Muscle layer of colon (tissue), 2 donors: Measurements from ENCODE around the gene NRP2.

Experiments used
- H3K27ac ChIP-seq: one replicate; pipeline ENCODE4 v1.7.0; 2013; ENCODE audit warnings: low read depth, mild to moderate bottlenecking, low read length, moderate library complexity
- H3K27me3 ChIP-seq, 2 donors: one replicate each; pipeline ENCODE4 v1.7.0; 2013; ENCODE audit warnings: low read length in 2 of 2, mild to moderate bottlenecking in 2 of 2; ENCODE audit not compliant: insufficient read depth in 2 of 2, control insufficient read depth in 1 of 2
- H3K36me3 ChIP-seq: one replicate; pipeline ENCODE4 v1.7.0; 2013; ENCODE audit warnings: mild to moderate bottlenecking, low read length; ENCODE audit not compliant: insufficient read depth
- H3K4me1 ChIP-seq: one replicate; pipeline ENCODE4 v1.7.0; 2013; ENCODE audit warnings: mild to moderate bottlenecking, low read length; ENCODE audit not compliant: insufficient read depth
- H3K4me3 ChIP-seq, 2 donors: one replicate each; pipeline ENCODE4 v1.7.0; 2013; ENCODE audit warnings: low read length in 2 of 2, low read depth in 1 of 2, mild to moderate bottlenecking in 1 of 2, moderate library complexity in 1 of 2
- H3K9ac ChIP-seq: one replicate; pipeline ENCODE4 v1.7.0; 2013; ENCODE audit warnings: low read length
- H3K9me3 ChIP-seq: one replicate; pipeline ENCODE4 v1.7.0; 2013; ENCODE audit warnings: mild to moderate bottlenecking, low read length
- donor health status: abdominal sarcoma.
- donor health status: Adenocarcinoma of cecum.

Gene NRP2

GRCh38 chr2:205726506-205726905 lies 44.2 kb downstream of the NRP2 start:
- Histone ChIP-seq H3K4me1 (peaks cover 86% of the 10 kb centered on the region), H3K36me3 (peaks cover 89% of the 10 kb centered on the region)

GRCh38 chr2:205727174-205727573 lies 44.9 kb downstream of the NRP2 start:
- Histone ChIP-seq H3K36me3 (peaks cover 89% of the 10 kb centered on the region), H3K27me3 (no peaks in the 10 kb centered on the region), H3K9ac (no peak overlapping the region), H3K4me1 (peaks cover 86% of the 10 kb centered on the region), H3K4me3 (no peak overlapping the region), H3K9me3 (no peaks in the 10 kb centered on the region), H3K27ac (peak overlapping the region; percentile 53)

More at GRCh38 chr2:205726506-205726905, 44.2 kb downstream of the NRP2 start:
- Histone ChIP-seq H3K9ac (no peak overlapping the region), H3K27ac (peak overlapping the region; percentile 53), H3K9me3 (no peaks in the 10 kb centered on the region), H3K4me3 (peak overlapping the region in 1 of 2 donors; percentile 7), H3K27me3 (no peaks in the 10 kb centered on the region)

GRCh38 chr2:205728366-205728765 lies 46.1 kb downstream of the NRP2 start:
- Histone ChIP-seq H3K4me3 (no peak overlapping the region), H3K9ac (peak overlapping the region; percentile 11), H3K36me3 (peaks cover 90% of the 10 kb centered on the region), H3K27ac (peak overlapping the region; percentile 87), H3K4me1 (peaks cover 90% of the 10 kb centered on the region), H3K27me3 (no peaks in the 10 kb centered on the region), H3K9me3 (no peaks in the 10 kb centered on the region)

- Histone ChIP-seq H3K9me3 (no peaks in the 10 kb centered on the region), H3K27me3 (no peaks in the 10 kb centered on the region), H3K9ac (no peak overlapping the region), H3K4me1 (peaks cover 98% of the 10 kb centered on the region), H3K27ac (peak overlapping the region; percentile 87), H3K36me3 (peaks cover 82% of the 10 kb centered on the region), H3K4me3 (no peak overlapping the region)
Observed at GRCh38 chr2:205730191-205730590, 47.9 kb downstream of the NRP2 start.

GRCh38 chr2:205730701-205731582 lies 48.6 kb downstream of the NRP2 start:
- H3K9me3 ChIP-seq = no peaks in the 10 kb centered on the region
- H3K27me3 ChIP-seq = no peaks in the 10 kb centered on the region
- peaks cover 95% of the 10 kb centered on the region for H3K4me1 ChIP-seq
- no peak overlapping the region for H3K9ac ChIP-seq
- peak overlapping the region; percentile 87 for H3K27ac ChIP-seq
- no peak overlapping the region for H3K4me3 ChIP-seq
- H3K36me3 ChIP-seq = peaks cover 74% of the 10 kb centered on the region

- Histone ChIP-seq H3K4me3 (no peak overlapping the region), H3K4me1 (peaks cover 88% of the 10 kb centered on the region), H3K27me3 (no peaks in the 10 kb centered on the region), H3K27ac (peak overlapping the region; percentile 87), H3K9me3 (no peaks in the 10 kb centered on the region), H3K9ac (no peak overlapping the region), H3K36me3 (peaks cover 71% of the 10 kb centered on the region)
Observed at GRCh38 chr2:205731583-205731981, 49.3 kb downstream of the NRP2 start.

GRCh38 chr2:205732314-205732713 lies 50.0 kb downstream of the NRP2 start:
- Histone ChIP-seq H3K4me3 (no peak overlapping the region), H3K9me3 (no peaks in the 10 kb centered on the region), H3K9ac (no peak overlapping the region), H3K27ac (peak overlapping the region; percentile 87), H3K27me3 (no peaks in the 10 kb centered on the region), H3K36me3 (peaks cover 71% of the 10 kb centered on the region), H3K4me1 (peaks cover 81% of the 10 kb centered on the region)

- Histone ChIP-seq H3K4me3 (peak overlapping the region in 1 of 2 donors; percentile 16), H3K27me3 (no peaks in the 10 kb centered on the region), H3K36me3 (peaks cover 70% of the 10 kb centered on the region), H3K9ac (peak overlapping the region; percentile 21), H3K4me1 (peaks cover 74% of the 10 kb centered on the region), H3K9me3 (no peaks in the 10 kb centered on the region), H3K27ac (peak overlapping the region; percentile 87)
Observed at GRCh38 chr2:205733082-205733481, 50.8 kb downstream of the NRP2 start.

- Histone ChIP-seq H3K9ac (no peak overlapping the region), H3K9me3 (no peaks in the 10 kb centered on the region), H3K36me3 (peaks cover 70% of the 10 kb centered on the region), H3K4me3 (peak overlapping the region in 1 of 2 donors; percentile 16), H3K4me1 (peaks cover 68% of the 10 kb centered on the region), H3K27ac (peak overlapping the region; percentile 87), H3K27me3 (no peaks in the 10 kb centered on the region)
Observed at GRCh38 chr2:205733648-205734047, 51.3 kb downstream of the NRP2 start.

GRCh38 chr2:205734436-205735037 lies 52.2 kb downstream of the NRP2 start:
- H3K27me3 ChIP-seq = no peaks in the 10 kb centered on the region
- peak overlapping the region; percentile 81 for H3K27ac ChIP-seq
- no peak overlapping the region for H3K4me3 ChIP-seq
- no peak overlapping the region for H3K9ac ChIP-seq
- peaks cover 59% of the 10 kb centered on the region for H3K4me1 ChIP-seq
- H3K36me3 ChIP-seq = peaks cover 70% of the 10 kb centered on the region
- H3K9me3 ChIP-seq = no peaks in the 10 kb centered on the region

- peaks cover 23% of the 10 kb centered on the region for H3K4me1 ChIP-seq
- no peak overlapping the region for H3K4me3 ChIP-seq
- no peaks in the 10 kb centered on the region for H3K27me3 ChIP-seq
- H3K9me3 ChIP-seq = no peaks in the 10 kb centered on the region
- H3K9ac ChIP-seq = no peak overlapping the region
- H3K27ac ChIP-seq = peak overlapping the region; percentile 9
- H3K36me3 ChIP-seq = peaks cover 79% of the 10 kb centered on the region
Observed at GRCh38 chr2:205738117-205738968, 56.0 kb downstream of the NRP2 start.
